K562 (cell line): ENCODE data around the gene CHMP4B. TPM values are rescaled to one million over a fixed set of nuclear protein-coding genes. Genes with fewer than 3 reads are reported as not detected.

Source experiments
- GTF2A2 ChIP-seq: IDR thresholded peaks from 2 replicates; pipeline ENCODE4 v1.6.1; 2016; ENCODE audit warnings: mild to moderate bottlenecking, missing genetic modification characterization, missing compliant biosample characterization
- PCBP1 ChIP-seq: fragments of 200-400 bp; formaldehyde crosslinking; IDR thresholded peaks from 2 replicates; pipeline ENCODE4 v1.6.1; 2018; ENCODE audit warnings: mild to moderate bottlenecking, low read depth, low read length; ENCODE audit not compliant: poor library complexity, severe bottlenecking
- SIRT6 ChIP-seq: IDR thresholded peaks from one replicate; pipeline ENCODE4 v1.6.1; 2012; ENCODE audit warnings: low read depth, mild to moderate bottlenecking, control low read depth, inconsistent platforms, low read length, moderate library complexity
- ZKSCAN8 ChIP-seq: fragments of 200-800 bp; sonication (Bioruptor generic); IDR thresholded peaks from 2 replicates; pipeline ENCODE4 v1.6.1; 2016; ENCODE audit warnings: missing genetic modification characterization, missing compliant biosample characterization
- ZNF263 ChIP-seq: sonication (generic); formaldehyde crosslinking; IDR thresholded peaks from 2 replicates; pipeline ENCODE4 v1.8.0; 2022; ENCODE audit warnings: mild to moderate bottlenecking, missing genetic modification reagents, borderline replicate concordance
- polyA plus RNA-seq, 8 experiments: library from polyadenylated mRNA; depleted of rRNA in 4 of 8; stranded (reverse) in 5 of 8; unstranded in 3 of 8; fragments of >200 nt; fragmentation: Nextera tagmentation in 2 of 8; fragmentation: Illumina TruSeq in 1 of 8; extraction: Ambion mirVana in 2 of 8; extraction: Trizol in 1 of 8; gene quantifications; 2 replicates each; pipeline versions ENCODE4 v1.2.1 to v1.2.3, GENCODE V29; 2011 to 2014; ENCODE audit warnings: inconsistent platforms in 1 of 8, missing spikeins in 1 of 8
- total RNA-seq, 7 experiments: library from RNA; depleted of rRNA in 6 of 7; stranded (reverse); fragments of >200 nt in 6 of 7; fragmentation: Illumina TruSeq in 2 of 7; extraction: Trizol in 2 of 7; gene quantifications; 2 replicates each; pipeline versions ENCODE4 v1.2.1 to v1.2.3, GENCODE V29; 2011 to 2021; ENCODE audit warnings: low replicate concordance in 1 of 7
- TF ChIP-seq, protein P1 (sequence below): fragments of 250-450 bp; sonication (Bioruptor Pico); IDR thresholded peaks from 2 replicates; pipeline ENCODE4 v1.5.0; 2021; ENCODE audit warnings: mild to moderate bottlenecking, moderate library complexity

Gene CHMP4B
- total and polyA plus RNA-seq, 9 of the 15 experiments (the other 6 are each of a cell fraction or from before 2014, with no cell fraction given) = 1.8 to 64.7 (median 31.8) TPM

DNA sequence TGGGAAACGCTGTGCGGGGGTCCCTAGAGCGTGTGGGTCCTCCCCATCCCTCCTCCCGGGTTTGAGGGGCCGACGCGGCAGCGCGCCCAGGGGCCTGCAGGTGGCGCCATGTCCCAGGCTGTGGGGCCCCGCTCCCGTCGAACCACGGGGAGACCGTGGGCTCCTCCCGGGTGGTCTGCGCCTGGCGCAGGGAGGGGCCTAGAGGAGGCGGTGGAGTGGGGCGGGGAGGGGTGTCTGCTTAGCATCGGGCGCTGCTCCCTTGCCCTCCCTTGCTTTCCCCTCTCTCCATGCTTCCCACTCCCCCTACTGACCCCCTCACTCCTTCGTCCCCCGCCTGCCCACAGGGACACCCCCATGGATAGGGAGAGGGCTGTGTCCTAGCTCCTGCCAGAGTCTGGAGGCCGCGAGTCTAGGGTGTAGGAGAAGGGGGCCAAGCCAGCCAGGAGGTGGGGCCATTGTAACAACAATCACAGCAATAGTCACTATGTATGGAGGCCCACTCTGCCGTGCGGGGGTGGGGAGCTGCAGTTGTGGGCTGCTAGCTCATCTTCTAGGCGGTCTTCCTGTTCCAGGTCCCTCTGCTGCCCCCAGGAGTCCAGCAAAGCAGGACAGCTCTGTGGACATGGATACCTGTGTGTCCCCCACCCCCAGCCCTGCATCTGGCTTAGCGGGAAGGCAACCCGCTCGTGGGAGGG, 51.7 kb downstream of the CHMP4B start (continued):
- TF ChIP-seq PCBP1 (peak; percentile 57), GTF2A2 (tag) (no peak), SIRT6 (no peak), ZKSCAN8 (CRISPR knock-in tag) (no peak), ZNF263 (CRISPR knock-in tag) (peak; percentile 99)
- TF ChIP-seq, protein P1, sequence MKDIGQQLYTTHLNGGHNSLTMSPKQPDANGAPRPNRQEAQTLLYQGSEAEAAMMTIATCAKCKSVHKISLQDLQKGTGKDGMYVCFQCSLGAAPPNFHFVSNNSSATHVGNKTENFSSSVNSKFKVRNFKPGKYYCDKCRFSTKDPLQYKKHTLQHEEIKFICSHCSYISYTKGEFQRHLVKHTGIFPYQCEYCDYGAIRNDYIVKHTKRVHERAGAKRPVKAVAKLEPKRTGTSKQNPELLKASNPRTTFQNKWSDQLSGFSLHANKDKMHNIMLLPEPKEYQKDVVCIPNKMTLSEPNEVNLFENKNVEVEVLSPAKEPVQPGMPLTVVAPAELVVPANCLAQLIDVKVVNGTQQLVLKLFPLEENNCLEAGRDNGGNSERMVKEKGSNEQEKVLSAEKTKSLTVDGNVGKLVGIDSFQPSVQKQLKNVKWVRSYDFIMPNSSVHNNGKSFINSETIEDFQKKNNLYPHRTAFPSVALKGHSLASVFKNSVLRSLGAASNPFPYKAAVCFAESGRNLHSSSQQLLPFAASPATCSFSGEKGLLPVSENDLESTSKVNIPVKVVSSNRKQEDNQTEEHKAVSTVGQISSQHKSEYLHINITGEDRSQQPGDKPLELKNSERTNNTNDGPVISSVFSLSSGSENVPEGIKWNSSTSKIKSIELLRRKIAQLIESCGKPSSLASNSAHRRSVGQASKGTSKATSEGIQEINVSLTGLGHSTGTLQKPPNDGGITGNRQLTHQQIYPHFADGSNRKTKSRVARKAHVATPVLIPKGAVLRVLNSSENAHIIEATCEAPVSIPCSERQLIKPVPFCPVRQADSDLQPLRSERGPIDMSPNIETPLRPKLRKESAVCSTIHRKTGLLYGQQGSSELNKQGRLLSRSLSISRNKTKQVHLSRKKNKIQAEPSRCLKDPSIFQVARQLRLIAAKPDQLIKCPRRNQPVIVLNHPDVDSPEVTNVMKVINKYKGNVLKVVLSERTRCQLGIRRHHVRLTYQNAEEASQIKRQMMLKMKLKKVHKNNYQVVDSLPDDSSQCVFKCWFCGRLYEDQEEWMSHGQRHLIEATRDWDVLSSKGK (CRISPR knock-in tag) = no peak
